Pons (tissue), 1 donor: ENCODE data around the gene GPRIN3.
A peak's percentile ranks its signal among the peaks of the same experiment; 100 is the strongest.

Experiments used
- DNase-seq: peaks from one replicate; pipeline ENCODE4 v3.0.0-alpha.2; 2016; ENCODE audit warnings: low spot score

Gene GPRIN3

DNA sequence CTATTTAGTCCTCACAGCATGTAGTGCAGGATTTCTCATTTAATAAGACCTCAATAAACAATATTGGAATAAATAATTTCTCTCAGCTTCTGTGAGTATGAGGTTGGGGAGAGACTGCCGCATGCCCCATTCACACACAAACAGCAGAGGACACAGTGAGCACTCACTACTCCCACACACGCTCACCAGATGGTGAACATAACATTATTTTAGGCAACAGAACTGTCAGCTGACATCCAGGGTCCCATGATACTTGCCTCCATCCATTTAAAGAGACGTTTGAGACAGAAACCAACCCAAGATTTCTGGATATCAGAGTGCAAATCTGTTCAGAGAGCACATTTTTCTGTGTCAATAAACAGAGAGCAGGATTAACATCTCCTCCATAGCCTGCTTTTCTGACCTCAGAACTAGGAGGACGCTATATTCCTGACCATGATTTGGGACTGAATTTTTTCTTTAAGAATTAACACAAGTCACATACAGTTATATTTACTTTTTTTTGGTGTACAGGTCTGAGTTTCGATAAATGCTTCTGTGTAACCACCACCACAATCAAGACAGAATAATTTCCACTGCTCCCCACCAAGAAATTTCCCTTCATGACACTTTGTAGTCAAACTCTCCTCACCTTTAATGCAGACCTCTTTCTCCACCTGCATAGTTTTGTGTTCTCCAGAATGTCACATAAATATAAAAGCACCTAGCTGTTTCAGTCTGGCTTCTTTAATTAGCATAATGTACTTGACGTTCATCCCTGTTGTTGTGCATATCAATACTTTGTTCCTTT, 16.7 kb downstream of the GPRIN3 start:
- DNase-seq = peak; percentile 53

- no peak for DNase-seq
Measured at GRCh38 chr4:89289312-89289711, 18.3 kb downstream of the GPRIN3 start.

DNA sequence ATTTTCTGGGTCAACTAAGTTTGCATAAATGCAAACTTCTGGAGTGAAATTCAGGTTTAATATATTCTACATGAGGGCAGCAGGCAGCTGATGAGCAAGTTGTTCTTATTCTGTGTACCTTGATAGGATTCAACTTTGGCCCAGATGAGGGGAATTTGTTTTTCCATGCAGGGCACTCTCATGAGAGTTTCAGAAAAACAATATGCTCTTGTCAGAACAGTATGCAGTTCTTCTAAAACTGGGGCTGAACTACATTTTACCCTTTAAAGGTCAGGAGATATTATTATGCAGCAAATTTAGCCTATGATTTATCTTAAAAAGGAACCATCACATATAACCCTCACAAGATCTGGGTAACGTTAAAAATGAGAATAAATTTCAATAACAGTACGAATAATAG, 19.2 kb downstream of the GPRIN3 start:
- no peak for DNase-seq

DNA sequence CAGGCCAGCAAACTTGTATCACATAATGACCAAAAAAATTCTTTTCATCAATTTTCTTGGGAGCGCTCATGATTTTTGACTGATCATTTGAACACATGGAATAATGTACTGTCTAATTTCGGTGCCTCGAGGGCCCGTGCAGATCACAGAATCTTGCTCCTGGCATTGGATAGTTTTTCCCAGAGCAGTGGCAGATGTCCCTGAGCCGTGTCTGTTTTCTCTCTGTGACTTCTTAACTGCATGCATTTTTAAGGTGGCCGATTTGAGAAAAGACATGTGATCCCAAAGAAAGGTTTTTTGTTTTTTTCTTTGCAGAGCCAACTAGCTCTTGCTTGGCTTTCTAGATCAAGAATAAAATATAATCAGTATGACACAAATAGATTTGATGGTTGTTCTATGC, 19.7 kb downstream of the GPRIN3 start:
- no peak for DNase-seq

DNA sequence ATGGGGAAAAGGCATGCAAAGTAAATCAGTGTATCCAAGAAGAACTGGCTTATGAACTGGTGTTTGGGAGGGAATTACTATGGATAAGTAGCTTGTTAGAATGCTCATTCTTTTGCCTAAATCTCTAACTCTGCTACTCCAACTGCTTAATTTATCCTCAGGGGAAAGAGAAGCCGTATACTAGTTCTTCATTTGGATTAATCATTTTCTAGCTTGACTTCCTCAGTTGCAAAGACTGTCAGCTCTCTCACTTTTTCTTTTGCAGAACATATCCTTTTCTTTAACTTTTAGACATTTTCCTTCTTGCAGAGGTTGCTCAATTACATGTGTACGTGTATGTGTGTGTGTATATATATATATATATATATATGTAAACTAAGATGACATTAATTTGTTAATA, 21.9 kb downstream of the GPRIN3 start:
- DNase-seq = no peak

DNA sequence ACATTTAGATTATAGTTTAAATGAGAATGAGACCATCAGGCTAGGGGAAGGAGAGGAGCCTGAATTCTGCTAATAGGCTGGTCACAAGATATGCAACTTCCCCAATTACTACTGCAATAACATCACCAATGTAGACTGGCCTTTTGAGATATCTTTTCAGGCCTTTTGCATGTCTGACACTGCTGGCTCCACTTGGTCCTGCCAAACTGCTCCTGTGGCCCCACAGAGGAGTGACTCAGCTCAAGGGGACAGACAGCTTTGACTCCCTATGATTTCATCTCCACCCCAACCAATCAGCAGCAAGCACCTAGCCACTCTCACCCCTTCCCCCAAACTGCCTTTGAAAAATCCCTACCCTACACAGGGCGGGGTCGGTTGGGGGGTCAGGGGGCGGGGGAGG, 22.8 kb downstream of the GPRIN3 start:
- peak; percentile 42 for DNase-seq

- no peak for DNase-seq
Measured at GRCh38 chr4:89284020-89284424, 23.6 kb downstream of the GPRIN3 start.

DNA sequence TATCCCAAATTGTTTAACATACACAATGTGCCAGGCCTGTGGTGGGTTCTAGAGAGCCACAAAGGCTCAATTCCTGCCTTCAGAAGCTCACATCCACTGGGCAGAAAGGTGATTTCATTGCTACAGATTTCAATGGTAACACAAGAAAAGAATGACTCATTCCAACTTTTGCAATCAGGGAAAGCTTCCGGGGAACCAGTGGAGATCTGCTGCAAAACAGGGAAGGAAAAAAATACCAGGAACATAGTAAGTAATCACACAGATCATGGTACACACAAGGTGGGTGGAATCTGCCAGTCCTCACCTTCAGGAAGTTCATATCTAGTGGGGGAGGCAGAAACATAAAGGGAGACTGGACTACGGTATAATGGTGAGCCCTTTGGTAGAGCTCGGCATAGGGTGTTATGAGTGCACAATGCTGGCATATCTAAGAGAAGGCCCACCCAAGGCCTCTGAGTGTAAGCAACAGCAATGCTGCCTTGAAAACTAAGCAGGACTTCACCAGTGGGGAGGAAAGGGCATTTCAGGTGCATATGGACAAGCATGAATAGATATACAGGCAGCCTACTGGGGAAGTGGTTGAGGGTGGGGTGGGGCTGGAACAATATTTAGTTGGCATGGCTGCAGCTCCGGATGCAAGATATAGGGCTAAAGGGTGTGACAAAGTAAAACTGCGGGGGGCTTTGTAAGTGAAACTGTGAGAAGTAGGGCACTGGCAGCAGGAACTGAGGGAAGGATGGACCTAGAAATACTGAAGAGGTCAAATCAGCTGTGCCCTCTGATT, 24.2 kb downstream of the GPRIN3 start:
- no peak for DNase-seq

DNA sequence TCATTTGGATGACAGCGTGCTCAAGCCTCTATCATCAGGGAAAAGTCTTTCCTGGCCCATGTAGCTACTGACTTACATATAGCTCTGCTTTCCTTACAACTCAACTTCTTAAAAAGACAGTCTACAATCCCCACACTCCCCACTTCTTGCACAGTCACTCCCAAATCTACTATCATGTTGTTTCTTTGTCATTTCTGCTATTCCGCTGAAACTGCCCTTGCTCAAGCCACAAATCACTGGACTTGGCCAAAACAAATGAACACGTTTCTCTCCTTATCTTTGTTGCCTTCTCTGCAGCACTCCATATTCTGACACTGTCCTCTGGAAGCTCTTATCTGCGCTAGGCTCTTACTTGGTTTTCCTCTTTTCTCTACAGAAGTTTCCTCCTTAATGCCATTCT, 28.2 kb downstream of the GPRIN3 start:
- DNase-seq = no peak

DNA sequence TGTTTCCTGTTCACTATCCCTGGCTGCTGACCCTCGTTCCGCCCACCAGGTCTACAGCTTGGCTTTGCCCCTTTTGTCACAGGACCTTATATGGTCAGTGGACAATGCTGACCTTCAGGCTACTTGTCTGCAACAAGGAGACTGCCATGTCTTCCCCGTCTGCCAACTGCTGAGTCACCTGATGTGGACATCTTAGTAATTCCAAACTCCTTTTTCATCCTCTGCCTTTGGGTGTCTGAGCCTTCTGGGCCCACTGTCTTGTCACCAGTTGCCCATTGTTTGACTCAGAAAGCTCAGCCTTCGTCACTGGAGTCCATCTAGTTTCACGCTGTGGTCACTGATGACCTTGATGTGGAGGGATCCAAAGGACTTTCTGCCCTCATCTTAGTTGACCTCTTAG, 30.2 kb downstream of the GPRIN3 start:
- DNase-seq = no peak

DNA sequence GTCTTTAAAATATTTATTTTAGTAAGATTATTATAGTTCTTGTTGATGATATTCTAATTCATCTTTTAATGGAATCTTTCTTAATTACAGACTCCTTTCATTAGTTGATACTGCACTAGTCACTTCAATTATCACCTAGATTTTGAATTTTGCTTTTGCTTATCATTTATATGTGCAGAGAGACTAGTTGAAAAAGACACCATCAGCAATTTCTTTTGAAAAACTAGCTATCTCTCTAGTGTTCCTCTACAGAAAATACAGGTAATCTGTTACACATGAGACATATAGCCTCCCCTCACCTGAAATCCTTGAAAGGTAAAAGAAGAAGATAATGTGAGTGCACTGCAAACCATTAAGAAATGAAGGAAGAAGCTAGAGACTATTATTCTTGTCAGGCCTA, 31.3 kb downstream of the GPRIN3 start:
- no peak for DNase-seq

DNA sequence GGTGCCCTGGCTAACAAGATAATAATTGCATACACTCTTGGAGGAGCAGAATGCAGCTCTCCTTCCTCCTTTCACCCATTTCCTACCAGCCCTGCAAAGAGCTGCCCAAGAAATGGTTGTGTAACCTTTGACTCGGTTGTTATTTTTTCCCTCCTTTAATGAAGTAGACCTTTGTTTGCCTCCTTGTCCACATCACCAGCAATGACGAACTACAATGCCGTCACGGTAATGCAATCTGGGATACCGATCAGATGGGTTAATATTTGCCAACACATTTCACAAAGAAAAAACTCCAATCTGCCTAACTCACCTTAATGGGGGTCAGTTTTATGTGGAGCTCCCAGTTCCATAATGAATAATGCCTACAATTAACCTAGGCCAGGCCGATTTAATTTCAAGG, 32.0 kb downstream of the GPRIN3 start:
- DNase-seq = no peak

DNA sequence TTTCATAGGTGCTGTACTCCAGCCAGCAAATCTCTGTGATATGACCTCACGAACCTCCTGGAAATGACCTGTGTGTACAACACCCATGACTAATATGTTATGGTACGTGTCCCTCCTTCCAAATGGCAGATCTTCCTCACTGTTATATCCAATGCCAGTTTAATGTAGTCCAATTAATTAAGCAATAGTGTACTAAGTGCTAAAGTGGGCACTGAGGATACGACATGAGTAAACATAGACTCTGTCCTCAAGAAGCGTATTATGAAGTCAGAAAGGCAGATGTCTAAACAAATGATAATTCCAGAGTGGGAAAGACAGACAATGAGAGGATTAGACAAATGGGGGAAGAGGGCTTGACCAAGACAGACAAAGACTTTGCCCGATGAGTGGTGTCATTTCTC, 33.9 kb downstream of the GPRIN3 start:
- no peak for DNase-seq

DNA sequence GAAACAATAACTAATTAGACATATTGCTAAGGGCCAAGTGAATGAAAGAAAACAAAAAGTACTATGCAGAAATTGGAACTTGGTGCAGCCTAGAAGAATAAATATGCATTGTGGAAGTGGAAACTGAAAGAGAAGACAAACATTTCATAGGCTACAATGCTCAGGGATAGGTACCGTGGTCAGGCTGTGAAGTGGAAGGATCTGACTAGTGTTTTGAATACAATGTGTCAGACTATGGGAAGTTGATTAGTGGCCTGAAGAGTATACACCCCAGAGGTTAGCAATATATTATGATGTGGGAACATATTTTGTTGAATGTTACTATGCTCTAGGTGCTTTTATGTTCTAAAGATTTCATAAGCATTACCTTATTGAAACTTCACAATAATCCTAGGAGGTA, 36.8 kb downstream of the GPRIN3 start:
- no peak for DNase-seq

DNA sequence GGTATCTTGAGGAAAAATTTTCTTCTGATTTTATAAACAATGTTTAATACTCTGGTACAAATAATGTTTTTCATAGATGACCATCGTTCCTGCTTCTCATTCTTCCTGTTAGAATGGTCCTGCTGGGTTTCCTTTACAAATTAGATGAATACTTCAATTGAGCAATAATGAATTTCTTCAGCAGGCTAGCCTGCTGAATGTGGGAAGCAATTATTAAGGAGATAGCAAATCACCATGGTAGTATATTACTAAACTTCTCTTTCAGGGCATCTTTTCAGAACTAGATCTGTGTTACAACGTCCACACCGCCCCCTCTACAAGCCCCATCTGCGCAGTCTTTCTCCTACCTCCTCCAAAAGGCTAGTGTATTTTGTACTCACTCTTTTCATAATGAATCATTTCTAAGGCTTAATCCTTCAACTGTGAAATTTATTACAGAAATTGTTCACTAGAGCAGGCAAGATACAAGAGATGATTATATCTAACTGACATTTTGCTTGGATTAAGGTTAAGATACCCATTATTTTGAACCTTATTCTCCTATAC, 38.4 kb downstream of the GPRIN3 start:
- no peak for DNase-seq

- no peak for DNase-seq
Measured at GRCh38 chr4:89268679-89269078, 38.9 kb downstream of the GPRIN3 start.

GRCh38 chr4:89267846-89268245, 39.8 kb downstream of the GPRIN3 start:
- no peak for DNase-seq

GRCh38 chr4:89267392-89267791, 40.2 kb downstream of the GPRIN3 start:
- DNase-seq = no peak

DNA sequence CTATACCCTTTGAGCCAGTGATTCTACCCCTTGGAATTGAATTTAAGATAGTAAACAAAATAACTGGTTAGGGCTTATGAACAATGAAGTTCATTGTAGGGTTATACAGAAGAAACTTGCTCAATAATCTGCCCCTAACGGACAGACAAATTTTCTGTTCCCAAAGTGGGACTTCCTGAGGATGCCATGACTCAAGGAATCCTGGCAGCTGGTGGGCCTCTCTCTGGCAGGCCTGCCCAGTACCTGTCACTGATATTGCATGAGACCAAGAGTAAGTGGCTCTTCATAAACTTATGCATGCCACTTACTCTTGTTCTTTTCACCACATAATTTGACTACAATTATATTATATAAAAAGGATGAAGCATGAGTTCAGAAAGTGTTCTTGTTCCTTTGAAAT, 41.5 kb downstream of the GPRIN3 start:
- no peak for DNase-seq

DNA sequence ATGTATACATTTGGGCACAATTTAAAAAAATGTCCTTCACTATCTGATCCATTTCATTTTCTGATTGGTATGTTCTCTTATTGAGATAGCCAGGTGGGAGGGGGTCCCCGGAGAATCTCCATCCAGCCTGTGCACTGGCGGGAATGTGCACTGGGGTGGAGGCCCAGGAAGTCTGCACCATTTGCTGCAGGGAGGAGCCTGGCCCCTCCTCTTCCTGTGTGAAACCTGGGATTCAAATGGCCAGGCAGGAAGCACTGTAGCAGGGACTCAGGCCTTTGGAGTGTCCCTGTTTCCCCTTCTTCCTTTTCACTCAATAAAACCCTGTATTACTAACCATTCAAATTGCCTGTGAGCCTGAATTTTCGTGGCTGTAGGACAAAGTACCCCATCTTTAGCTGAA, 44.3 kb downstream of the GPRIN3 start:
- no peak for DNase-seq

DNA sequence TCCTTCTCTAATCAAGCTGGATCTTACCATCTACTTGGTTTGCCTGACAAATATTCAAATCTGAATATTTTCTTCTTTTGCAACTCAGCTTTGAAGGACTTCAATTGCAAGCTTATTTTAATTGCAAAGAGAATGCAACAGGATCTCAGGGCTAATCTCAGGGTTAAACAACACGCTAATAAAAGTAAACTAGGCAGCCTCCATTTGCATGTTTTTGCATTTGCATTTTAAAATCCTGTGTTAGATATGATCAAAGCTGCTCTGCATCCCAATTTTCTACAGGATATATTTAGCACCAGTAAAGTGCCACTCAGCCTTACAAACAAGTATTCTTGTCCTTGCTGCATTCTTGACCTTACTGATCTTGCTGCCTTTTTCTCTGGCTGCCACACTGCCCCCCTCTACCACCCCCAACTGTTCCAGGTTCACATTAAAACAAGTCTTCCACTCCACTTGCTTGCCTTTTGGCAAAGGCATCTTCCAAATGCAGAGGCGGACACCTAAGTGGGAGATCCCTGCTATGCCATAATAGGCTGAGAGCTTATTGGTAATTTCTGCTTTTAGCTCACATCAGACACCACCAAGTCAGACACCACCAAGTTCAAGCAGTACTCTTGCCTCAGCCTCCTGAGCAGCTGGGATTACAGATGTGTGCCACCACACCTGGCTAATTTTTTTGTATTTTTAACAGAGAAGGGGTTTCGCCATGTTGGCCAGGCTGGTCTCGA, 48.1 kb downstream of the GPRIN3 start:
- DNase-seq = no peak

- DNase-seq = no peak
Measured at GRCh38 chr4:89258506-89258905, 49.1 kb downstream of the GPRIN3 start.

- no peak for DNase-seq
Measured at GRCh38 chr4:89257376-89257775, 50.2 kb downstream of the GPRIN3 start.
